Endothelial cell of umbilical vein (primary cell): ENCODE results near the gene CEACAM16. TPM values are rescaled to one million over a fixed set of nuclear protein-coding genes. Genes with fewer than 3 reads are reported as not detected.

ENCODE experiments used
- BruUV-seq: library from RNA; stranded (reverse); fragments of 400-500 nt; replicated peaks from 2 replicates; lab custom pipeline; 2021; lab: Mats Ljungman, UMichigan
- CTCF ChIA-PET: fragments of 300-600, 350-600 bp; sonication (Branson Sonifier 250); formaldehyde crosslinking; loops from one replicate; lab custom pipeline; 2021; ENCODE audit warnings: antibody characterized with exemption, inconsistent platforms; lab: Charles Lee
- POLR2A ChIA-PET: fragments of 300-600, 350-600 bp; sonication (Branson Sonifier 250); formaldehyde crosslinking; loops from one replicate; lab custom pipeline; 2021; ENCODE audit warnings: antibody characterized with exemption, inconsistent platforms; lab: Charles Lee
- DNase-seq: peaks from one replicate; pipeline ENCODE4 v3.0.0-alpha.2; 2011; ENCODE audit warnings: low read depth, low spot score
- FAIRE-seq: peaks from 2 replicates; lab custom pipeline; 2011; peaks lifted over from hg19 to GRCh38; lab: Jason Lieb, UNC
- H2AFZ ChIP-seq: 2 replicates; pipeline ENCODE4 v1.6.0; 2012; ENCODE audit warnings: low read depth, low read length, control low read depth, inconsistent platforms
- H3K27ac ChIP-seq: 2 replicates; pipeline ENCODE4 v1.5.1; 2011; ENCODE audit warnings: low read depth, mild to moderate bottlenecking, control low read depth, low read length, moderate library complexity; ENCODE audit not compliant: insufficient read depth
- H3K27me3 ChIP-seq, 2 experiments: 2 replicates each; pipeline versions ENCODE4 v1.6.0 to v1.6.1; 2011; ENCODE audit warnings: low read length in 2 of 2, mixed read lengths in 1 of 2; ENCODE audit not compliant: control insufficient read depth in 2 of 2, insufficient read depth in 2 of 2
- H3K36me3 ChIP-seq, 2 experiments: 2 replicates in 1 of 2; 3 replicates in 1 of 2; pipeline ENCODE4 v1.5.1; 2011; ENCODE audit warnings: low read length in 2 of 2, mild to moderate bottlenecking in 1 of 2, moderate library complexity in 1 of 2; ENCODE audit not compliant: control insufficient read depth in 2 of 2, insufficient read depth in 2 of 2; ENCODE audit errors: extremely low read depth in 1 of 2
- H3K4me1 ChIP-seq: 3 replicates; pipeline ENCODE4 v1.5.1; 2011; ENCODE audit warnings: mild to moderate bottlenecking, low read length; ENCODE audit not compliant: control insufficient read depth, insufficient read depth; ENCODE audit errors: extremely low read depth
- H3K4me2 ChIP-seq: 2 replicates; pipeline ENCODE4 v1.6.1; 2011; ENCODE audit warnings: low read length, control low read depth, mixed read lengths; ENCODE audit not compliant: insufficient read depth
- H3K4me3 ChIP-seq, 3 experiments: fragments of 200-600 bp in 1 of 3; sonication (generic), shearing (Covaris generic) in 1 of 3; replicated peaks in 1 of 3; 2 replicates each; pipeline ENCODE4 v1.5.1; 2011 to 2016; ENCODE audit warnings: control low read depth in 3 of 3, low read length in 3 of 3, mild to moderate bottlenecking in 2 of 3, inconsistent platforms in 1 of 3, low read depth in 1 of 3, moderate library complexity in 1 of 3; ENCODE audit not compliant: insufficient read depth in 1 of 3
- H3K79me2 ChIP-seq: 2 replicates; pipeline ENCODE4 v1.6.0; 2012; ENCODE audit warnings: low read length, inconsistent platforms; ENCODE audit not compliant: control insufficient read depth, insufficient read depth
- H3K9ac ChIP-seq: replicated peaks from 2 replicates; pipeline ENCODE3; 2011; ENCODE audit warnings: low read length, control low read depth; ENCODE audit not compliant: insufficient read depth; ENCODE audit errors: extremely low read depth
- H3K9me1 ChIP-seq: replicated peaks from 3 replicates; pipeline ENCODE4 v1.6.0; 2011; ENCODE audit warnings: mild to moderate bottlenecking, low read length; ENCODE audit not compliant: control insufficient read depth, insufficient read depth; ENCODE audit errors: extremely low read depth
- H3K9me3 ChIP-seq: replicated peaks from 2 replicates; pipeline ENCODE4 v1.5.1; 2012; ENCODE audit warnings: low read length, inconsistent platforms; ENCODE audit not compliant: control insufficient read depth, insufficient read depth
- H4K20me1 ChIP-seq: replicated peaks from 2 replicates; pipeline ENCODE3; 2011; ENCODE audit warnings: mild to moderate bottlenecking, low read length; ENCODE audit not compliant: control insufficient read depth, insufficient read depth; ENCODE audit errors: extremely low read depth
- EZH2 ChIP-seq: IDR thresholded peaks from 2 replicates; pipeline ENCODE4 v1.6.1; 2012; ENCODE audit warnings: borderline replicate concordance, low read depth, mild to moderate bottlenecking, moderate library complexity, low read length, inconsistent platforms; ENCODE audit not compliant: severe bottlenecking
- FOS ChIP-seq: IDR thresholded peaks from 2 replicates; pipeline ENCODE4 v1.6.1; 2011; ENCODE audit warnings: mild to moderate bottlenecking, low read length, moderate library complexity, borderline replicate concordance; ENCODE audit not compliant: insufficient read depth
- GATA2 ChIP-seq: IDR thresholded peaks from 2 replicates; pipeline ENCODE4 v1.7.0; 2011; ENCODE audit warnings: low read depth, mild to moderate bottlenecking, moderate library complexity, mixed read lengths, low read length; ENCODE audit not compliant: insufficient read length, insufficient read depth
- JUN ChIP-seq: IDR thresholded peaks from 2 replicates; pipeline ENCODE4 v1.6.1; 2011; ENCODE audit warnings: borderline replicate concordance, low read depth; ENCODE audit not compliant: insufficient read length, insufficient read depth
- MYC ChIP-seq: IDR thresholded peaks from one replicate; pipeline ENCODE4 v1.6.1; 2011; ENCODE audit warnings: mild to moderate bottlenecking, low read depth, low read length
- POLR2A ChIP-seq: IDR thresholded peaks from 2 replicates; pipeline ENCODE4 v1.6.1; 2012; ENCODE audit warnings: low read depth, mild to moderate bottlenecking, control low read depth, low read length
- dilution Hi-C: fragments of 300-500 bp; cut with MboI; formaldehyde crosslinking; loops from one replicate; pipeline ENCODE4 v1.15.0; 2019; ENCODE audit warnings: low sequenced_read_pairs; ENCODE audit not compliant: extremely low pct_ligation_motif_present
- intact Hi-C: fragments of 100-400 bp; cut with micrococcal nuclease; formaldehyde crosslinking; loops from one replicate; pipeline ENCODE4 v1.10.0; 2022
- polyA plus RNA-seq, 4 experiments: library from polyadenylated mRNA; depleted of rRNA in 3 of 4; stranded (reverse) in 3 of 4; unstranded in 1 of 4; fragments of >200 nt; gene quantifications; 2 replicates each; pipeline versions ENCODE4 v1.2.1 to v1.2.3, GENCODE V29; 2011 to 2012; ENCODE audit warnings: missing spikeins in 1 of 4
- total RNA-seq: library from RNA; stranded (reverse); gene quantifications from 2 replicates; pipeline ENCODE4 v1.2.3, GENCODE V29; 2021
- TF ChIP-seq, protein P1 (sequence below): IDR thresholded peaks from 2 replicates; pipeline ENCODE4 v1.6.1; 2011; ENCODE audit not compliant: insufficient read depth, insufficient read length
- TF ChIP-seq, protein P2 (sequence below), 2 donors: IDR thresholded peaks; 1 replicate in 1 of 2; 2 replicates in 1 of 2; pipeline ENCODE4 v1.5.1; 2011; ENCODE audit warnings: low read length in 2 of 2, mild to moderate bottlenecking in 2 of 2, moderate library complexity in 2 of 2, control low read depth in 1 of 2, inconsistent platforms in 1 of 2, low read depth in 1 of 2; ENCODE audit not compliant: insufficient read depth in 1 of 2; ENCODE audit errors: extremely low read depth in 1 of 2

CEACAM16 gene
- total and polyA plus RNA-seq, 2 donors (not counting 3 experiments of a cell fraction or from before 2014, with no cell fraction given), result not detected

DNA sequence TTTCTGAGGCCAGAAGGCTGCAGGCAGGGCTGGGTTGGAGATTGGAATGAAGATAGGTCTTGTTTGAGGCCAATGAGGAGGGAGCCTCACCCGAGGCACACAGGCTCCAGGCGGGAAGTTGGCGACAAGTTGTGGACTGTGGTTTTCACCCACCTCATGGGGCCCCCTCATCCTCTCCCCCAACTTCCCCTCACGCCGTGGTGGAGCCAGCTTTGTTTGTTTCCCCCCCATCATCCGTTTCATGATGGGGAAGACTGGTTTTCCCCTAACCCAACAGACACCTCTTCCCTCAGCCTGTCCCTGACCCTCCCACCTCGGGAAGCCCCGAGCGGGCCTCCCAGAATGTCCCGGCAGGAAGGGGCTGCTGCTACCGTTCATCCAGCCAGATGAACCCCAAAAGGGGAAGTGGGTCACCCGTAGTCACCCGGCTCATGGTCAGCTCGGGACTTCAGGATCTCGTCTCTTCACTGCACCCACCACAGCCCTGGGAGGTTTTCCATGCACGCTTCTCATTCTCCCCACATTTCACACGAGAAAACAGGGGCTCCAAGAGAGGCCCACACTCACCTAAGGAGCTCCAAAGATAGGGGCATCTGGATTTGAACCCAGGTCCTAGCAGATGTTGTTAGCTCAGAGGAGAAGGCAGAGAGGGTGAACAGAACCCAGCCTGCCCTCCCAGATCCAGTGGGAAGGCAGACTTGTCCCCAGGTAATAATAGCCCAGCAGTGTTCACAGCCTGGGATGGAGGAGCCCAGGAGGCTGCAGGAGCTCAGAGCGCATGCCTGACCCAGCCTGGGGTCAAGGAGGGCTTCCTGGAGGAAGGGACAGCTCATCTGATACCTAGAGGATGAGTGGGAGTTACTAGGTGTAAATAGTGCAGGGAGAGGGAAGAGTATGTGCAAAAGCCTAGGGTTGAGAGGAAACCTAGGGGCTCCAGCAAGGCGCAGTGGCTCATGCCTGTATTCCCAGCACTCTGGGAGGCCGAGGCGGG is 23.5 kb downstream of the CEACAM16 start:
- dilution Hi-C loops, result no loop called here
- no peaks in the 10 kb centered on the region for H3K27me3 ChIP-seq
- H3K9me3 ChIP-seq, result no peaks in the 10 kb centered on the region
- peak overlapping the region; percentile 77 for H2AFZ ChIP-seq
- H3K79me2 ChIP-seq, result peaks cover 10% of the 10 kb centered on the region
- TF ChIP-seq, protein P1, sequence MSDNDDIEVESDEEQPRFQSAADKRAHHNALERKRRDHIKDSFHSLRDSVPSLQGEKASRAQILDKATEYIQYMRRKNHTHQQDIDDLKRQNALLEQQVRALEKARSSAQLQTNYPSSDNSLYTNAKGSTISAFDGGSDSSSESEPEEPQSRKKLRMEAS, result no peak
- TF ChIP-seq EZH2, result no peak
- TF ChIP-seq JUN, result no peak
- TF ChIP-seq, protein P2, sequence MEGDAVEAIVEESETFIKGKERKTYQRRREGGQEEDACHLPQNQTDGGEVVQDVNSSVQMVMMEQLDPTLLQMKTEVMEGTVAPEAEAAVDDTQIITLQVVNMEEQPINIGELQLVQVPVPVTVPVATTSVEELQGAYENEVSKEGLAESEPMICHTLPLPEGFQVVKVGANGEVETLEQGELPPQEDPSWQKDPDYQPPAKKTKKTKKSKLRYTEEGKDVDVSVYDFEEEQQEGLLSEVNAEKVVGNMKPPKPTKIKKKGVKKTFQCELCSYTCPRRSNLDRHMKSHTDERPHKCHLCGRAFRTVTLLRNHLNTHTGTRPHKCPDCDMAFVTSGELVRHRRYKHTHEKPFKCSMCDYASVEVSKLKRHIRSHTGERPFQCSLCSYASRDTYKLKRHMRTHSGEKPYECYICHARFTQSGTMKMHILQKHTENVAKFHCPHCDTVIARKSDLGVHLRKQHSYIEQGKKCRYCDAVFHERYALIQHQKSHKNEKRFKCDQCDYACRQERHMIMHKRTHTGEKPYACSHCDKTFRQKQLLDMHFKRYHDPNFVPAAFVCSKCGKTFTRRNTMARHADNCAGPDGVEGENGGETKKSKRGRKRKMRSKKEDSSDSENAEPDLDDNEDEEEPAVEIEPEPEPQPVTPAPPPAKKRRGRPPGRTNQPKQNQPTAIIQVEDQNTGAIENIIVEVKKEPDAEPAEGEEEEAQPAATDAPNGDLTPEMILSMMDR (IDR thresholded peaks at IDR 0.05; ENCODE audit: extremely low read depth in 1 of 2, insufficient read depth in 1 of 2, low read depth in 1 of 2, low read length in 2 of 2), result no peak
- no peak for TF ChIP-seq MYC
- TF ChIP-seq GATA2, result peak; percentile 65
- TF ChIP-seq FOS, result peak; percentile 36
- no peak for TF ChIP-seq POLR2A
- CTCF ChIA-PET, result interaction anchor here (0.6 to 15.8 kb wide), 24 partner anchors 9 to 152 kb away, joined by 3 to 688 read pairs (median 6); partner anchors contain the start of genes BCAM, BCL3, CBLC and NECTIN2
- peaks cover 49% of the 10 kb centered on the region for H3K4me1 ChIP-seq
- peak overlapping the region; percentile 67 for H3K27ac ChIP-seq
- no peaks in the 10 kb centered on the region for H3K9me1 ChIP-seq
- peak overlapping the region; percentile 65 for H3K4me2 ChIP-seq
- peak overlapping the region; percentile 43 for H3K9ac ChIP-seq
- DNase-seq (peak; percentile 48), FAIRE-seq (peak; percentile 76)
- POLR2A ChIA-PET, result no interaction called here
- BruUV-seq, result no TSS peak
- no peaks in the 10 kb centered on the region for H3K36me3 ChIP-seq
- H3K4me3 ChIP-seq, result peak overlapping the region; percentile 2 to 34 (median 3)
- intact Hi-C loops, result loop anchor here (1.0 to 5.0 kb wide), 2 partner anchors 30 to 230 kb away; no protein-coding TSS in a partner anchor
- H4K20me1 ChIP-seq, result no peaks in the 10 kb centered on the region
